CD4-positive, alpha-beta T cell treated with Interleukin-6 at 100 ng/mL for 8 hours (primary cell): ENCODE data around the gene FCRL2.

Source experiments
- DNase-seq: peaks from one replicate; pipeline ENCODE4 v3.0.0-alpha.2; 2020; ENCODE audit warnings: mixed read lengths, low spot score

Gene FCRL2, protein sequence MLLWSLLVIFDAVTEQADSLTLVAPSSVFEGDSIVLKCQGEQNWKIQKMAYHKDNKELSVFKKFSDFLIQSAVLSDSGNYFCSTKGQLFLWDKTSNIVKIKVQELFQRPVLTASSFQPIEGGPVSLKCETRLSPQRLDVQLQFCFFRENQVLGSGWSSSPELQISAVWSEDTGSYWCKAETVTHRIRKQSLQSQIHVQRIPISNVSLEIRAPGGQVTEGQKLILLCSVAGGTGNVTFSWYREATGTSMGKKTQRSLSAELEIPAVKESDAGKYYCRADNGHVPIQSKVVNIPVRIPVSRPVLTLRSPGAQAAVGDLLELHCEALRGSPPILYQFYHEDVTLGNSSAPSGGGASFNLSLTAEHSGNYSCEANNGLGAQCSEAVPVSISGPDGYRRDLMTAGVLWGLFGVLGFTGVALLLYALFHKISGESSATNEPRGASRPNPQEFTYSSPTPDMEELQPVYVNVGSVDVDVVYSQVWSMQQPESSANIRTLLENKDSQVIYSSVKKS

DNA sequence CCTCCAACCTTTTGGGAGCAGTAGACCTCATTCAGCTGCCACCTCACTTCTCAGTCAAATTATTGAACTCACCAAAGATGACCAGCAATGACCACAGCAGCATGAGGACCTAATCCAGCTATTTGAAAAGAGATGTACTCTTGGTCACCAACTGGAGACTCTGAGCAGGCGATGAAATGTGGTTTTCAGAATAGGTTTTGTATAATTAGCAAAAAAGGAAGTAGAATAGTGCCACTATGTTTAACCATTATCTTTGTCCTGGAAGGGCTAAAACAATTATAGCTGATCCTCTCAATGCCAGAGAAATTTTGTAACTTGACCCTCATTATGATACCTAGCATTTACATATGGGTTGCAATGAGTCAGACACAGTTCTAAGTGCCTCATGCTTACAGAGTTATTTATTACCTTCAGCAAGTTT lies at the start of gene FCRL2:
TSS of gene FCRL2 (minus strand) at position 162 of the 421 bp plus-strand sequence. CDS start at position 103, 59 bp downstream.
- DNase-seq = no peak

DNA sequence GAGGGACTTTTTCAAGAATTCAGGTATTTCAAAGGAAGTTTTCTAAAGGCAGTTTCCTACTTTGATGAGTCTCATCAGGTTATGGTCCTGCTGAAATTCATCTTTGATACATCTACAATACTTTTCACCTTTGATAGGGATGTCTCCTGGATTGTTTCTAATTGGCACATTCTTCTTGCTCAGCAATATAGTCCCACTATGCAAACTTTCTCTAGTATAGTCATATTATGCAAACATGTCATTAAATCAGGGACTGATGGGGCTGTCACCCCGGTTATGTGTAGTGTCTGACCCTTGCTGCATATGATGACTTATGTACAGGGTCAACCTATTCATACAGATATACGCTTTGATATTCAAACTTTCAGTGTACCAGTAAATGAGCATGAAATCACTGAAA lies 43.4 kb upstream of the FCRL2 start:
- DNase-seq = no peak

DNA sequence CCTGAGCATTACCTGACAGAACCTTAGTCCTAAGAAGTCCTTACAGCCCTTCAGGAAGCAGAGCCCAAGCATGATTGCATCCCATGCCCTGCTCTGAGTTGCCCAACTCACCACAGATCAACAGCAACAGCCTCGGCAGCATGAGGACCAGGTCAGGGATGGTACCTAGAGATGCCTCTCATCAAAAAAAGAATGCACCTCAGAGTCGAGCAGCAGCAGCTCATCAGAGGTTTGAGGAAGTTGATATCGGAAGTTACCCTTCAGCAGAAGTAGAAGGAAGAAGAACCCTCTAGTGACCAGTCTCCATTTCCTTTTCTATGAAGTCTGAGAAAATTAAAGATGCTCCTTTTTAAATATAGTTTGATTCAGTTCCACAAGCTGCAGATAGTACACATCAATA lies 43.0 kb upstream of the FCRL2 start, which contains the start of gene FCRL1:
TSS of gene FCRL1 (minus strand) at position 225 of the 400 bp plus-strand sequence. CDS start at position 142, 83 bp downstream.
- no peak for DNase-seq

DNA sequence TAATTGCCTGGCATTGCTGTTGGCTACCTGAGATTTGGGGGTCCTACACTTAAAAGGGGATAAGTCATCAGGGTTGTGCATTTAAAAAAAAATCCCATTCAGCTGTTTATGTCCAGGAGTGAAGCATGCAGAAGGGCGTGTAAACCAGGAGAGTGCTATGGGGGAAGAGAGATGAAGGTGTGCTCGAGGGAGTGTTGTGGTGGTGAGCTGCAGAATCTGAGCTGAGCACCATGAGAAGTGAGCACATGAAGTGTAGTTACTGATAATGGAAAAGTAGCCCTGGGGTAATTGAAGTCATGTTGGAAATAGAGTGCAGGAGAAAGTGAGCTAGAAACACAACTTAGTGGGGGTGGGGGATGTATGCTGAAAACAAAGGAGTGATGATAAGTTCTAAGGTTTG lies 42.3 kb upstream of the FCRL2 start:
- no peak for DNase-seq

DNA sequence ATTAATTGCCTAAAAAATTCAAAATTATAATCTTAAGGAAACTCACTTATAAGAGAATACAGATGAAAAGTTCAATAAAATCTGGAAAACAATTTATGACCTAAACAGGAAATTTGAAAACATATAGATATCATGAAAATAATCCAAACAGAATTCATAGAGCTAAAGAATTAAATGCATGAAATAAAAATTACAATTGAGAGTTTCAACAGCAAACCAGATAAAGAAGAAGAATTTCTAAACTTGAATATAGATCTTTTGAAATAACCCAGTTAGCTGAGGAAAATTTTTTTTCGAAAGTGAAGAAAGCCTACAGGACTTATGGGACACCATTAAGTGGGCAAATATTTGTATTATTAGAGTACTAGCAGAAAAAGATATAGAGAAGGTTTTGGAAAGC lies 36.3 kb upstream of the FCRL2 start:
- DNase-seq = no peak

DNA sequence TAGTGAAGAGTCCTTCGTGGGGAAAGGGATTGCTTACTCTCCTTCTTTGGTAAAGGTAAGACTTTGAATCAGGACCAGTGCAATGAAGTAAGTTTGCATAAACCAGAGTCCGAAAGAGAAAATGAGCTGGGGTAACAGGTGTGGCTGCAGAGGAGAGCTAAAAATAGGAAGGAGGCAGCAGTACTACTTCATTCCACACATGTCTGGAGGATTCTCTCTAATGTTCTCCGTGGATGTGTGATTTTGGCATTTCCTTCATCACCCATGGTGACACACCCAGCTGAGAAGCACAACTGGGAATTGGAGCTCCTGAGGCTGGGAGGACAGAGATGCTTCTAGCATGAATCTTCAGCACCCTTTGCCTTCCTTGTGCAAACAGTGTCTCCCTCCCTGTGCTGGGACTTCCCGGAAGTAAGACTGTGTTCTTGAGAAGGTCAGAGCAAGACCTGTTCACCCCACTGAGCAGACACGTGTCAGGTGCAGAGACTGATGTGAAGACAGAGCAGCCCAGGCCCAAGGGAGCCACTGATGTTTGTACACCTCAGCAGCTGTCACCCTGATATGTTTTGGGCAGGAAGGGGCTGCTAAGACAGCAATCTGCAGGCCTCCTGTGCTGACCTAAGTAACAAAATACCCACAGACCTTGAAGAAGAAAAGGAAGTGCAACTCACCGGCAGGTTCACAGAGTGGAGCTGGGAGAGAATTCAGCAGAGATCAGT lies 29.7 kb upstream of the FCRL2 start:
- DNase-seq = no peak

DNA sequence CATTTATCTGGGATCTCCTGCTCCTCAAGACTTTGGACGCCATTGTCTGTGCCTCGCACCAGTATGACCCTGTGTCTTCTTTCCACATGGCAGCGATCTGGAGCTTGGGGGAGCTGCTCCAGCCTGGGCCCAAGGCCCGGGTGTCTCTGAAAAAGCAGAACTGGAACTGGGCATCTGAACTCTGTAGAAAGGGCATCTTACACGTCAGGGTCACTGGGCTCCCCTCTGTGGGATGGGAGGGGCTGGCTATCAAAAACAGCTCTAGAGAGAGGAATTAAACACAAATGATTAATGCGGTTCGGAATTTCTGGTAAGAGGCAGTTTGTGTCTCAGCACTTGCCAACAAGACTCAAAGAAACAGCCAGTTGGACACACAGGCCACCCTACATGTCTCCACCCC lies 26.9 kb upstream of the FCRL2 start:
- DNase-seq = no peak

DNA sequence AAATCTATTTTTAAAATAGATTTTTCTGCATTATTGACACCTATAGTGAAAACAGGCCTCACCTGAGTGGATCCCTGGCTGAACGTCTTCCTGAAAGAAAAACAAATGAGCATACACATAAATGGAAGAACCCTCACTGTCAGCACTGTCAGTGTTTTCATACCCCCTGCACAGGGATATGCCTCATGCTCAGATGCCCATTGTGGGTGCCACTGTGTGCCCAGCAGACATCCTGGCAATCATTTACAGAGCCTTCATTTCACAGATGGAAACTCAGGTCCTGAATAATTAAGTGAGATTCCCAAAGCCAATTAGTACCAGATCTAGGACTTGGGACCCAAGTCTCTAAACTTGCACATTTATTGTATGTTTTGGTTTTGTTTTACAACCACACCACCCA lies 23.1 kb upstream of the FCRL2 start:
- no peak for DNase-seq

DNA sequence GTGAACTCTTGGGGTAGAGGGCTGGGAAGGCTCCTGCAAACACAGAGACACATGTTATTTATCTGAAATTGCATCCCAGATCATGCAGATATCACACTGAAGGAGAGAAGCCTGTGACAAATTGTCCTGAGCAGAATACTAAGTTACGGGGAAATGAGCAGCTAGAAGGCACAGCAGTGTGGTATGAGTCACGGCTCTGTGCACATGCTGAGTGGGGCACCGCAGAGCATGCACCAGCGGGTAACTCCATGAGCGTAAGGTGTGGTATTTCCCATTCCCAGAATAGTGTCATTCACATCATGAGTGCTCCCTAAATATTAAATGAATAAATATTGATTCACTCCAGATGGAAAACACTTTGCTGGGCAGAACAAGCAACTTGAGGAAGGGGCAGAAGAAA lies 21.3 kb upstream of the FCRL2 start:
- DNase-seq = no peak

DNA sequence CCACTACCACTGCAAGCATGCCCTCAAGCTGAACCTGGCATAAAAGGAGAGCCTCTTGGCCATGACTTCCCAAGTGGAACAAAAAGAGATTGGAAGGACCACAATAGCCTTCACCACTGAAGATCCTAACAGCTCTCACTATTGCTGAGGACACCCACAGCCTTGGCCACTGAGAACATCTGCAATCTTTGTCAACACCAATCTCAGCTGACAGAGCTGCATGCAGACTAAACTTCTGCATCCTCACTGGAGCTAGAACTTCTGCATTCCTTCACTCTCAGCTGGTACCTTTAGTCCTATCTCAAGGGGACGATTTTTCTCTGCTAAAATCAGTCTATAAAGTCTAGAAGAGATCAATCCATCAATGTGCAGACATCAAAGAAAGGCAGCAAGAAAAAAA lies 8.3 kb upstream of the FCRL2 start:
- DNase-seq = no peak

DNA sequence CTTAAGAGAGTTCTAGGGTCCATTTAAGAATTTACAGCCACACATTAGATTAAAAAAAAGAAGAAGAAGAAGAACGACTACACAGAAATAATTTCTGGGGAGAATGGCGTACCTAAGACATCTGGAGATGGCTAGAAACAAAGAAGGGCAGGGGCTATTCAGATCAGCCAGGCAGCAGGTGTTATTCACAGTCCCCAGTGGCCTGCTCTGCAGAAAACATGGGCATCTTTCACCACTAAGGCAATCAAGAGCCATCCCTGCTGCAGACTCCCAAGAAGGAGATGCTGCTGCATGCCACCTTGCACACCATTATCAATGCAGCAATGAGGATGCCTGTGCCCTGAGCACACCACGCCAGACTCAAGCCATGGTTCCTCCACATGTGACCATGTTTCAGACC lies 7.9 kb upstream of the FCRL2 start:
- no peak for DNase-seq

DNA sequence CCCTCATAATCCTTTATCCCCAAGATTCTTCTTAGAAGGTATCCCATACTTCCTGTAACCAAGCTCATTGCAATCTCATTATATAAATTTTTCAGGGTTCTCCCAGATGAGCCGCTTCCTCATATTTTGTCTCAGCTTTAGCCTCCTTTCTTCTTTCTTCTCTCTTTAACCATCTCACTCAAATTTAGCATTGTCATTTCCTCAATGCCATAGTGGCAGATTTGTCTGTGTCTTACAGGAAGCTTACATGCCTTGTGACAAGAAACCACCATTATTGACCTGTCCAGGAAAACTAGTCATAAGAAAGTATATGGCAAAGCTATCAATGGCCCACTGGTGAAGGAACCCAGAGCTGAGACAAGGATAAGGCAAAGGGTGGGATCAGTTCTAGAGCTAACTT lies 6.0 kb upstream of the FCRL2 start:
- DNase-seq = no peak

DNA sequence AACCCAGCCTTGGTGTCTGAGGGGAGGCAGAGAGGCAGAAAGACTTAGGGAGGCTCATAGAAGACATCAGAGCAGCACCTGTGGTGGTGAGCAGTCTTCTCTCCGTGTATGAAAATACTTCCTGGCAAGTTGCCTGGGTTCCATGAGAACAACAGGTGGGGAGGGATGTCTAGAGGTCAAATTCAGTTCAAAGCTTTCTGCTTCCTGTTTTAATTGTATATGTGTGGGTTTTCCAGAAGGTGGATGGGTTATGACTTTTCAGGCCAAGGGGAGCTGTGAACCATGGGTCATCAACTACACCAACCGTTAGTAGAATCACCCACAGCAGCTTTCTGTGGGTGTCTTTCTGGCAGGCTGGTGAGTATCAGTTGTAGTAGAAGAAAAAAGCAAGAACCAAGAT lies 4.1 kb upstream of the FCRL2 start:
- no peak for DNase-seq

DNA sequence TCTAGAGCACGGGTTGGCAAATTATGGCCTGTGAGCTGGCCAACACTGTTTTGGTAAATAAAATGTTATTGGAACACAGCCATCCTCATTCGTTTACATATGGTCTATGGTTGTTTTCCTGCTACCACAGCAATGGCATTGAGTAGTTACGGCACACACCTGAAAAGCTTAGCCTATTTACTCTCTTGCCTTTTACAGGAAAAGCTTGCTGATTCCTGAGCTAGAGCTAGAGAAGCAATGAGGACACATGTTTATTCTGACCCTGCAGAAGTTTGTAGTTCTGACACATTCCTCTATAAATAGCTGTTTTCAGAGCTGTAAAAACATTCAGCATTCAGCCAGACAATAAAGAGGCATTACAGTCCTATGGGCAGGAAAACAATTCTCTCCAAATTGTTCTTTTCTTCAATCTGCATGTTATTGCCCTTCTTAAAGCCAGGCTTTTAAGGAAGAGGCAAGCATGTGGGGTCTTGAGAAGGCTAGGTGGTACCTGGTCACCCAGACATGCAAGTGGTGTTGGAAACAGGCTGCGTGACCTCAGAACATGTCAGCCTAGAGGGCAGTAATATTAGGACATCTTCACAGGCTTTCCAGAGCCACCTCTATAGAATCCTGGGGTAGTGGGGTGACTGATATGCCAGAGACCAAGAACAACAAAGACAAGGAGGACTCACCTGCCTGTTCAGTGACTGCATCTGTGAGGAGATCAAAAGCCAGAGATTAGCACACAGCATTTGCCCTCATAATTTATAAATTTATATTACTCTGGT lies 1.6 kb downstream of the FCRL2 start:
- DNase-seq = no peak

DNA sequence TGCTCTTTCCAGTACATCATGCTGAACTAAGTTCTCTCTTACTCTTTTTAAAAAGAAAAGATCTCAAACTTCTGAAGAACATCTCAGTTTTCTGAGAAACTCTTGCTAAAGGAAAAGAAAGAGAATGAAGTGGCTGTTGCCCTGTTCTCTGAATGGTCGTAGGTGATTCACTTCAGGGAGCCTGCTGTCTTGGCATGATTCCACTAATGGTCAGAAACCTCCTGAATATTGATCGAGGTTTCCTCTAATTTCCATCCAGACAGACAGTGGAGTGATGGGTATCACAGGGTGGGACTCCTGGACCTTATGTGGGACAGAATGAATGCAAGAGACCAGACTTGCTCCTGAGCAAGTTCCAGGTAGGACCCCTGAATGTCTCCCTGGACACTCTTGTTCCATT lies 2.5 kb downstream of the FCRL2 start:
- no peak for DNase-seq

DNA sequence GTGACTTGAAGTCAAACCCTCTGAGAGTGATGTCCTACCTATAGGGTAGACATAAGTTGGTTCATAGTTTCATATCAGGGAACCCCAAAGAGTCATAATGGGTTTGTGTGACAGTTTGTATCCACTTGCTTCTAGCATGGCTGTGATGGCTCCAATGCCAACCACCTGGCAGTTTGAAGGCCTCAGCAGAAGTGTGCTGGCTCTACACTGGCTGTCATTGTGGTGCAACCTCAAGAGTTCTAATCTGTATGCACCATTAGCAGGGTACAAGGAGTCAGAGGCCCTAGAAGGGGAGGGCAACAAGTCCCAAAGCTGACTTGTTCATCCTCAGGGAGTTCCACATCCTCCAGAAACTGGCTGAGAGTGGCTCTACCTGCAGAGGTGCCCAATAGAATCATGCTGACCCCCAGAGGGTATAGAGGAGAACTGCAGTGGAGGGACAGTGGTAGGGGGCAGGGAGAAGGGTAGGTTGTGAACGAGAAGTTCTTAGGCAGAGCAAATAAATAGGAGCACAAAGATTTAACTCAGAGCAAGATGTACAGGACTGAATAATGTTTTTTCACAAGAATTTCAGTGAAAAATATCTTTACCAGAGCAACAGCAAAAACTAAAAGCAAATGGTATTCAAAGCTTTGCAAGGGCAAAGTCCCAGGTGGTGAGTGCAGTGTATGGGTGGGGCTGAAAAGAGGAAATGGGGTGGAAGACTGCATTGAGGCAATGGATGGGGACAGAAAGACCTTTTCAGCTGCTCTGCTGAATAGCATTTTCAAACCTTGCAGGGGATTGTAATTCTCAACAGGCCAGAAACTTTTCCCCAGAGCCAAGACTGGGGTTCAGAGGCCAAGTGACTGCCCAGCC lies 3.2 kb downstream of the FCRL2 start:
- no peak for DNase-seq

DNA sequence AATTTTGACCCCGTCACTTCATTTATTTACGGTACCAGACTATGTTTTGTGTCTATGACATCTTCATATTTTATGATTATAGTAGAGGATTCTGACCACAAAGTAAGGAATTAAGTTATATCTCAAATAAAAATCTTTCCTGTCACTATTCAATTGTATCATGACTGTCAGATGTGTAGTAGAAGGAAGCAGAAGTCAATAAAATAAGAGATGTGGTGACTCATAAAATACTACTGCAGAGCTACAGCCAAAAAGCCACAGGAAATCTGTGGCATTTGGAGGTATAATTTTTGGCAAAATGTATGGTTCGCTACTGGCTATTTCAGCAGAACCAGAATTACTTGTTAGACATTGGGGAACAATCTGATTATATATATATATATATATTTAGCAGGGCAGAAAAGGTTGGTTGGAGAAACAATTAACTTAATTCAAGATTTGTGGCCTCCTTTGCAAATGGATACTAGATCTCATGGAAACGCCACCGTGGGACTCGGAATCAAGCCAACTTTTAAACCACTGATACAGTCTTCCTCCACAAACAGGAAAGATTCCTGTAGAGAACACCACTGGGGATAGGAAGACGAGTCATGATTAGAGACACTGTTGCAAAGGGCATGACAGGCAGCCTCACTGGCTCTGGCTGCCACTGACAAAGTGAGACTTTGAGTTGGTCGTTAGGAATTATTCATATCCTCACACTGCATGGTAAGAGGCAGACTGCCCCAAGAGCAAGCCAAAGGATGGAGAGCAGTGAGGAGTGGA lies 5.1 kb downstream of the FCRL2 start:
- DNase-seq = no peak

DNA sequence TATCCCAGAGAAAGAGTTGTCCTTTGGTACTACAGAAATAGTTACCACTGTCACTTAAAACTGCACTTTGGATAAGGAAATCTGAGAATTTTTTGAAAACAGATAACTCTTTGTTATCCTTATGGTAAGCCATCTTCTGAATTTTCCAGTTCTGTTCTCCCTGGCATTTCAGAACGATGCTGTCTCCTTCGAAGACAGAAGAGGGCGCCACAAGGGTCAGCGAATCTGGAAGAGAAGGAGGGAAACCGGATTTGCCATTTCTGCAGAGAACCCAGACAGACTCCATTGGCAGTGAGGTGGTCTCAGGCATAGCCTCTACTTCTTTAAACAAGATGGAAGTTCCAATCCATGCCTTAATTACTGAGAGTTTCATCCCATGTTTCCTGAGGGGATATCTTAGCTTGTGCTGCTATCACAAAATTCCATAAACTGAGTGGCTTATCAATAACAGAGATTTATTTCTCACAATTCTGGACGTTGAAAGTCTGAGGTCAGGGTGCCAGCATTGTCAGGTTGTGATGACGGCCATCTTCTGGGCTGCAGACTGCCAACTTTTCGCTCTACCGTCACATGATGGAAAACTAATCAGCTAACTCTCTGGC lies 6.4 kb downstream of the FCRL2 start:
- DNase-seq = no peak

DNA sequence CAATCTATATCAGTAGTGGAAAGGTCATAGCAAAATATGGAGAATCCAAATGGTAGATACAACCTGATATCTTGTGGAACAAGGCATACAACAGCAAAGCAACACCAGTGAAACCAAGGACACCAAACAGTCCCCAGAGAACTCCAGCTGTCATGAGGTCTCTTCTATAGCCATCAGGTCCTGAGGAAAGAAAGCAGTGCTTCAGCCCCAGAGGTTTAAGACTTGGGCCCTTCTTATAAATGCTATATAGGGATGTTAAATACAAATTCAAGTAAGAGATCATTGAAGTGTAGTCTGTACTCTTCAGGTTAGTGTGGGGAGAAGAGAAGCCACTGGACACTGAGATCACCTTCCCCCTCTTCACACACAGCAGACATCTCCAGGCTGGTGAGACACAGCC lies 10.1 kb downstream of the FCRL2 start:
- DNase-seq = no peak

DNA sequence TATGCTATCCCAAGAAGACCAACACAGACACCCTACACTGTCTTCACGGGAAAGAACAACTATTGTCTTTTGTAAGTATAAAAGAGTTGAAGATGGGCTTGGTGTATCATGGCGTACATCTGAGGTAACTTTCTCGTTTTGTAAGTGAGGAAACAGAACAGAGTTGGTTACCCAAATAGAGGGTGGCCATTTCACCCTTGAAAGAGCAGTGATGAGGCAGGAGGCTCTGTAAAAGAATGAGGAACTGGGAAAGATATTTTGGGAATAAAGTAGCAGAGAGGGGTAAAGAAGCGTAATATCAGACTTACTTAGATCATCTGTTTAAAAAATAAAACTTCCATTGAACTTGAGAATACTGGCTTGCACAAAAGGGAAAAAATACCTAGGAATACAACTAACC lies 18.9 kb downstream of the FCRL2 start:
- DNase-seq = no peak
